GM12892 (cell line): ENCODE data around the gene CORIN.

Experiments used
- POLR2A ChIP-seq: IDR thresholded peaks from 2 replicates; pipeline ENCODE4 v1.6.1; 2011; ENCODE audit warnings: low read depth, low read length, control low read depth
- POLR2AphosphoS5 ChIP-seq: IDR thresholded peaks from 2 replicates; pipeline ENCODE4 v1.6.1; 2011; ENCODE audit warnings: low read depth, low read length, control low read depth
- TAF1 ChIP-seq: IDR thresholded peaks from 2 replicates; pipeline ENCODE4 v1.6.1; 2011; ENCODE audit warnings: low read depth, mild to moderate bottlenecking, control low read depth, low read length, borderline replicate concordance

DNA sequence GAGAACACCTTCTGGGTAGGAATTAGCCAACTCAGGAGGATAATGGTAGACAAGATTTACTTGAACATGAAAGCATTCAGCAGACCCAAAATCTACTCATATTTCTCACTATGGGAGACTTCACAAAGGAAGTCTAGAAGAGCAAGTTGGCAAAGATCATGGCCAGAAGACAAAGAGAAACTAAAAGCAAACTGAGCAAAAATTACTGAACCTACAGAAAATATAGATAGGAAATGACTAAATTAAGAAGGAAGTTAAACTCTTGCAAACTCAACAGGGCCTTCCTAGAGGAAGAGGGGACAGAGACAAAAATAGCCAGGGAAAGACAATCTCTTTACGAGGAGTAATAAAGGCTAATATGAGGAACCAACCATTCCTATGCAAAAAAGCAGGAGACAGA, 18.7 kb downstream of the CORIN start:
- TF ChIP-seq POLR2A (no peak), TAF1 (no peak), POLR2AphosphoS5 (no peak)
